Measurements from ENCODE around the gene TSHZ2.

TSHZ2 gene

DNA sequence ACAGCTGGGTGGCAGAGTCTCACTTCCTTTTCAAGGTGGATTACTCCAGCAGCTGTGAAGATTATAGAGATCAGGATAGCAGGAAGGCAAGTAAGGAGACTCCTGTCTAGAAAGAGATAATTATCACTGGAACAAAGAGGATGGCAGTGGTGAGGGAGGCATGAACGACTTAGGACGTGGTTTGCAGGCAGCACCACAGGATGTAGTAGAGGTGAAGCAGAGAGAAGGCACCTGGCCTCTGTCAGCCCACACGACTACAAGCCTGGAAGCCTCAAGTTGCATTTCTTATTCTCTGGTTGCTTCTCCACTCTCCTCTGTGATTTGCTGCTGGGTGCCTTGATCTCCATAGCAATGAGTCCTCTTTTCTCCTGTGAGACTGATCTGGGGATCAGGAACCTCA is 62.7 kb downstream of the TSHZ2 start:
- POLR2A ChIA-PET, result no interaction called here
- CTCF ChIA-PET, result interaction anchor here (1.0 to 1.5 kb wide), 2 partner anchors 11 kb away, joined by 3 read pairs; no protein-coding TSS in a partner anchor
- no peak for TF ChIP-seq CTCF (IDR thresholded peaks at IDR 0.05; ENCODE audit: control extremely low read depth, extremely low read depth, low read depth, missing control alignments)

GRCh38 chr20:53036992-53037391 is 64.8 kb downstream of the TSHZ2 start:
- no peak for TF ChIP-seq CTCF (IDR thresholded peaks at IDR 0.05; ENCODE audit: control extremely low read depth, extremely low read depth, low read depth, missing control alignments)

More for the DNA sequence above, 62.7 kb downstream of the TSHZ2 start:
- no peak for DNase-seq (ENCODE audit: extremely low spot score)

GRCh38 chr20:53037621-53038020 is 65.5 kb downstream of the TSHZ2 start:
- DNase-seq (ENCODE audit: extremely low spot score), result no peak
- CTCF ChIA-PET, result no interaction called here
- TF ChIP-seq CTCF (IDR thresholded peaks at IDR 0.05; ENCODE audit: control extremely low read depth, extremely low read depth, low read depth, missing control alignments), result no peak
- POLR2A ChIA-PET, result no interaction called here

More at GRCh38 chr20:53036992-53037391, 64.8 kb downstream of the TSHZ2 start:
- ChIA-PET POLR2A (no interaction called here), CTCF (no interaction called here)
- DNase-seq (ENCODE audit: extremely low spot score), result no peak

DNA sequence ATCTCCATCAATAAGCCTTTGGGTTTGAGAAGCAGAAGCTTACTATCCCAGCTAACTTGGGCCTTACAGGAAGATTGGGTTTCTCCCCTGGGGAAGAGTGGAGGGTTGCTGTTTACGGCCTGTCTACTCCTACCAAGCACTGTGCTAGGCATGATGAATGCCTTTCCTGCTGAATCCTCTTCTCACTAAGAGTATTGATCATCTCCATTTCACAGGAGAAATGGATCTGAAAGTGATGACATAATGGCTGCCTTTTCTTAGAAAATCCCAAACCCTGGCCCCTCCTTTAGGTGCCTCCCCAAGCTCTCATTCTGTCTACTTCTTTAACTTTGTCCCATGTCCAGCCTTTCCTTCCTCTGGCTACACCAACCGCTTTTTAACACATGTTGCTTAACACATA is 66.1 kb downstream of the TSHZ2 start:
- TF ChIP-seq CTCF (IDR thresholded peaks at IDR 0.05; ENCODE audit: control extremely low read depth, extremely low read depth, low read depth, missing control alignments), result no peak
- no peak for DNase-seq (ENCODE audit: extremely low spot score)
- POLR2A ChIA-PET, result no interaction called here
- CTCF ChIA-PET, result no interaction called here

DNA sequence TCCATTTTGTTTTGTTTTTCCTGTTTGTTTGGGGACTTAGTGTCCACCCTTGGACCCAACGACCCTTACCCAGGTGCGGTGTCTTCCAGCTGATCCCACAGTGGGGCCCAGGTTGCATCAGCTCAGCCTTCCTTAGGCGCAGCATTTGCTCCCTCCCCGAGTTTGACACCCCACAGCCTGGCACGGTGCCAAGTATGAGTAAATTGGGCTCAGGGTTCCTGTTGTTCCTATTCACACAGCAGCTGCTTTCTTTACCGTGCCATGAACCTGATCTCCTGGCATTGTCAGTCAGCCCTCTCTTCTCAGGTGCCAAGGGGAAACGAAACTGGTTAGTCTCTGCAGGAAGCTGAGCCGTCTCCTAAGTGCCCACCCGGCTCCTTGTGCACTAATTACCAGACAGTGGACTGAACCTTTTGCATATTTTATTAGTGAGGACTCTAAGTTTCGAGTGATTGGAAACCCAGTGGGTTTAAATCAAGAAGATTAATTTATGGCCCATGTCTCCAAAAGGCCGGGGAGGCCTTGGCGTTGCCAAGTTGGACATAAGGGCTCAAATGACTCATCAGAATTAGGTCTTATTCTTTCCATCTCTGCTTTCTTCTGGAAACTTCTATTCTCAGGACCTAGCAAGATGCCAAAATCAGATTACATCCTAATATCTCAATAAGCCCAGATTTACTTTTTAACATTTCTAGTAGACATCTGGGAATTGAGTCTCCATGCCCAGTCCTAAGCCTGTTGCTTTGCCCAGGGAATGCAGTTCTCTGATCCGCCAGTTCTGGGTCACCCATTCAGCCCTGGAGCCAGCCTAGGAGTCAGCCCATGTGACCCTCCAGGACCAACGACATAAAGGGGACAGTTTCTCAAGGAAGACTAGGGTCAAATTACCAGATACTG is 68.8 kb downstream of the TSHZ2 start:
- no peak for TF ChIP-seq CTCF (IDR thresholded peaks at IDR 0.05; ENCODE audit: control extremely low read depth, extremely low read depth, low read depth, missing control alignments)
- ChIA-PET POLR2A (no interaction called here), CTCF (no interaction called here)
- DNase-seq (ENCODE audit: extremely low spot score), result no peak

- POLR2A ChIA-PET, result no interaction called here
- CTCF ChIA-PET, result no interaction called here
- TF ChIP-seq CTCF (IDR thresholded peaks at IDR 0.05; ENCODE audit: control extremely low read depth, extremely low read depth, low read depth, missing control alignments), result no peak
- no peak for DNase-seq (ENCODE audit: extremely low spot score)
Measured at GRCh38 chr20:53042521-53042920, 70.4 kb downstream of the TSHZ2 start.
